Endothelial cell of hepatic sinusoid (primary cell): Measurements from ENCODE around the gene PDE4D.

Source experiments
- in situ Hi-C: cut with HindIII; loops from 2 replicates; pipeline ENCODE4 v1.10.0; 2017; ENCODE audit warnings: low sequenced_read_pairs

PDE4D gene

DNA sequence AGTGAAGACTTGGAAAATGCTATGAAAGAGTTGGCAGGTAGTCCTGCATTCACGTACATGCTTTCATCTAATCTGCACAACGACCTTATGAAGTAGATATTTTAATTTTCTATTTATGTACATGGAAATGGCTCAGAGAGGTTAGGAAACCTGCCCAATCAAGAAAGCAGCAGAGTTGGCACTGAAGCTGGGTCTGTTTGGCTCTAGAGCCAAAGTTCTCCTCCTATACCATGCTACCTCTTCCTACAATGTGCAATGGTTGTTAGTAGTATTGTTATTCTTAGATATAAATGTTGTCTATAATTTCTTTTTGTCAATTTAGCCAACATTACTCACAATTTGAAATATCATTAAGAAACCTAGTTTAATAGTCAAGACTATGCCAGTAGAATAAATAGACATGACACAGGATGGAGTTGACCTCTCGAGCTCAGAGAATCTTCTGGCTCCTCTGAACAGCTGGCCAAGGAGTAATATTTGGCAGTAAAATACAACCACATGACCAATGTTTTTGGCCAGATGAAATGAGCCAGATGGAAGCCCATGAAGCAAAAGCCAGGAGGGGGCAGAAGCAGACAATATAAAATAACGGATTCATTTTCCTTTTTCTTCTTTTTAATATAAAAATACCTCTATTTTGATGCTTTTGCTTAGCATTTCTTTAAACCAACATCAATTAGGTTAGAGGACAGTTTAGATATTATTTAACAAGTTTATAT, 542.3 kb downstream of the PDE4D start:
- in situ Hi-C loops, result no loop called here

DNA sequence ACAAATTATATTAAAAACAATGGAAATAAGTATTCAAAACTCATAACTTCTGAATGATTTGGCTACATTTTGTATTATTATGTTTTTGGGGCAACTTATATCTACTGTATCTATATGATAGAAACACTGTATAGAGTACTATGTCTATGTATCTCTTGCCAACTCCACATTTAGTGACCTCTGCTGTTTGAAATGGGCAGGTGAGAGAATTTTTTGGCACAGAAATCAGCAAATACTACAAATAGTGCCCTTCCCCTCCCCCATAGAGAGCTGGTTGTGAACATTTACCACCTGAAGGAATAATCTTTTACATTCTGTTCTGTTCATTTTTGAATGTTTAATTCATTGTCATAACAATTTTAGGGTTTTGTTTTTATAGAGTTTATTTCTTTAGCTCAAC, 545.3 kb downstream of the PDE4D start:
- in situ Hi-C loops, result no loop called here

DNA sequence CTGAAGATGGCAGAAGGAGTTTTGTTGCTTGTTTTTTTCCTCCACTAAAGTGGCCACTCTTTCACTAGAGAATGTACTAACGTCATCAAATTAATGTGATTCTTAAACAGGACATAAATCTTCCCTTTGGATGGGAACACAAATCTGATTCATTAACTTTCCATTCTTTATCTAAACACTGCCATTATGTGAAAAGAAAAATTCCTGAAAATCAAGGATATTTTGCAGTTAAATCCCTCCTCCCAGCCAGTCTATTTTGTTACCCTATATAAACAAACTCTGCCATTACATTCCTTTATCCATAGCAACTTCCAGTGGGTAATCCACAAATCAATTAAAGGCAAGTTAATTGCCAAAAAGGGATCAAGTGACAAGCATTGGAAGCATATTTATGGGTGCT, 546.5 kb downstream of the PDE4D start:
- in situ Hi-C loops, result no loop called here

DNA sequence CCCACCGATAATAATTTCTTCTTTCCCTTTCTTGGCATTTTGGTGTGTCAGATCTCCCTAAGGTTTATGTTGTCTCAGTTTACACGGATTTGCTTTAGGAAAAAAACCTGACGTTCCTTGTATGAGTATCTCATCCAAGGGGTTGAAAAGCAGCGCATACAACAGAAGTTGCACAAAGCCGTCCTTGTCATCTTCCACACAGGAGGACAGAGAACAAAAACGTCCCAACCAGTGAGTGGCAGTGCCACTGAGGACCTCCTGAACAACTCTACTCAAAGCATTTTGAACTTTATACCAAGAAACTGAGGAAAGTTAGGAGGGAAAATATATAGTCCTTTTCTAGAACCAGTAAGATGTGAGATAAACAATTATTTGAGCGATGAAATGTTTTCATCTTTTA, 547.0 kb downstream of the PDE4D start:
- in situ Hi-C loops, result no loop called here

DNA sequence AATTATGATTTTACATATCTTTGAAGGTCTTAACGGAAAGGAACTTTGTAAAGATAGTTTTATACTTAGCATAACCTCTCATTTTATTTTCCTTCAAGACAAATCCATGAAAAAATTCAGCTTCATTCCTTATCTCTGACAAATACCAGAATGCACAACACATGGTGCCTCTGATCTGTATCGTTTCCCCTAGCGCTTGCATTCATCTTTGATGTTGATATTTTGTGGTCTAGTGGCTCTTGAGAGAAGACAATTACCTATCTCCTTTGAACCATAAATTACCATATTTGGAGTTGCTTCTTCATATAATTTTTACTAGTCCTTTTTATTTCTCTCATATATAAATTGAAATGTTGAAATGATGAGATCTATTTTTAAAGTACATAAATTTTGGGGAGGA, 551.3 kb downstream of the PDE4D start:
- in situ Hi-C loops, result no loop called here

DNA sequence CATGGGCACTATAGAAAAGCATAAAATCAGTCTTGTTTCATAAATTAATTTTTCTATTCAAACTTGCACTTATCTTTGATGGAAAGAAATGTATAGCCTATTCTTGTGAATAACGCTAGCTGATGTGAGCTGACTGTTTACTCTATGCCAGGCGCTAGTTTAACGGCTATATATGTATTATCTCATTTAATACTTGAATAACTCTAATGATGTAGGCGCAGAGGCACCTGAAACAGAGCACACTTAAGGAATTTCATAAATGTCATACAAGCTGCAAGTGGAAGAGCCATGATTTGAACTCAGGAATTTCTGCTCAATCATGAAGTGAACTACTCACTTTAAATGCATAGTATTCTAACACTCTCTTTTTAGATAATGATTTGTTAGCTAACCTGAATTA, 551.8 kb downstream of the PDE4D start:
- in situ Hi-C loops, result no loop called here

DNA sequence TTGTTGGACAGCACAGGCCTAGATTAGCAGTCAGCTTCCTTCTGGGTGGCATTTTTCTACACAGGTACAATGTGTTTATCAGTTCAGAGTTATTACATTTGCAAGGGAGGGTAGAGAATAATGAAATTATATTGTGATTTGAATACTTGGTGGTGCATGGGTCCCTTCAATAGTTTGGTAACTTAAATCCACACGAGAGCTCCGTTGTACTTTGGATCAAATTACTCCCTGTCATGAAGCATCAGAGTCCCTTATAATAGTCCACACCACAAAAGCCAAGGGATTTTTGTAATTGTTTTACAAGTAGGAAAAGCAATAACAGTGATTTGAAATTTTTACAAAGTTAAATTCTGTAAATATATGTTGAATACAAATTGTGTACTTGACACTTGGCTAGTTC, 552.4 kb downstream of the PDE4D start:
- in situ Hi-C loops, result no loop called here

DNA sequence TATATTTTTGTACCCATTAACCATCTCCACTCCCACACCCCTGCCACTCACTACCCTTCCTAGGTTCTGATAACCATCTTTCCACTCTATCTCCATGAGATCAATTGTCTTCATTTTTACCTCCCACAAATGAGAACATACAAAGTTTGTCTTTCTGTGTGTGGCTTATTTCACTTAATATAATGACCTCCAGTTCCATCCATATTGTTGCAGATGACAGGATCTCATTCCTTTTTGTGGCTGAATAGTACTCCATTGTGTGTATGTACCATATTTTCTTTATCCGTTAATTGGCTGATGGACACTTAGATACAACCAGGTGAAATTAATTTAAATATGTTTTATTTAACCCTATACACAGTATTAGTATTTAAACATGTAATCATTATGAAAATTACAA, 552.9 kb downstream of the PDE4D start:
- in situ Hi-C loops, result no loop called here

DNA sequence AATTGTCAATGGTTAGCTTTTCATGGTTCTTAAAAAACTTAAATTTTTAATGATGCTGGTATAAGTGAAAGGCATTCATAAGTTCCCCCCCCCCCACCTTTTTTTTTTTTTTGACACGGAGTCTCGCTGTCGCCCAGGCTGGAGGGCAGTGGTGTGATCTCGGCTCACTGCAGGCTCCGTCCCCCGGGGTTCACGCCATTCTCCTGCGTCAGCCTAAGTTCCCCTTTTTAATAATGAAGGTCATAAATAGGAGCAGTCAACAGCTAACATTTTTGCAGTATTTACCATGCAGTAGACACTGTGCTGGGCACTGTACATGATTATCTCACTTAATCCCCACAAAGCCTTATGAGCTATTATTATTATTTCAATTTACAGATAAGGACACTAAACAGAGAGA, 556.3 kb downstream of the PDE4D start:
- in situ Hi-C loops, result no loop called here

DNA sequence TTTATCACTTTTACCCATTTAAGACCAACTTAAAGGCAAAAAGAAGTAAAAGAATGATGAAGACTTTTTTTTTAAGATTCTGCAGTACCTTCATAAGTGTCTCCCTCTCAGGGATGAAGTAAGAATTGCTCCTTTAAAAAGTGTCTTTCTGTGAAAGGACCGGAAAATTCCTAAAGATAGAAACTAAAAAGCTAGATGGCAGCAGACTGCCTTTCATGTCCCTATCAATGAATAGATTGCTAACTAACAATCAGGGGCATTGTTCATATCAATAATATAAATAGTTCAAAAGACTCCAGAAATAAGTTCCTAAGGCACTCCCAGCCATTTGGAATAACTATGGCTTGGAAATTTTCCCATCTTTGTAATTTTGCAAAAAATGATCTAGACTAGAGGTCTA, 558.0 kb downstream of the PDE4D start:
- in situ Hi-C loops, result no loop called here

DNA sequence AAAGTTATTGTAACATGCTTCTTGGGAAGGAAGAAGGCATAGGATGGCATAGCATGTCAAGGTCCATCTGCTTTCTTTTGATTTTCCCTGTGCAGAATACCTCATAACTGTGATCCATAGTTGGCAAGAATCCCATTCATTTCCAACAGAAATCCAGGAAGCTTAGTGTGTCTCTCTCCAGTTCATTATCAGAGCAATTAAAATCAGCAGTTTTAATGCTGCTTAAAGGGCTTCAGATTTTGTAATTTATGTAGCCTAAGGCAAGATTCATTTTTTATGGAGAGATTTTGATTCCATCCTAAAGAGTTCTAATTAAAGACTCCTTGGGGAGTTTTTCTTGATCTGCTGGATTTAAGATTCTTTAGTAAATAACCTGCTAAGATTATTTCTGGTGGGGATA, 560.1 kb downstream of the PDE4D start:
- in situ Hi-C loops, result loop anchor here (5.0 kb wide), 1 partner anchor 56 kb away; no protein-coding TSS in a partner anchor

DNA sequence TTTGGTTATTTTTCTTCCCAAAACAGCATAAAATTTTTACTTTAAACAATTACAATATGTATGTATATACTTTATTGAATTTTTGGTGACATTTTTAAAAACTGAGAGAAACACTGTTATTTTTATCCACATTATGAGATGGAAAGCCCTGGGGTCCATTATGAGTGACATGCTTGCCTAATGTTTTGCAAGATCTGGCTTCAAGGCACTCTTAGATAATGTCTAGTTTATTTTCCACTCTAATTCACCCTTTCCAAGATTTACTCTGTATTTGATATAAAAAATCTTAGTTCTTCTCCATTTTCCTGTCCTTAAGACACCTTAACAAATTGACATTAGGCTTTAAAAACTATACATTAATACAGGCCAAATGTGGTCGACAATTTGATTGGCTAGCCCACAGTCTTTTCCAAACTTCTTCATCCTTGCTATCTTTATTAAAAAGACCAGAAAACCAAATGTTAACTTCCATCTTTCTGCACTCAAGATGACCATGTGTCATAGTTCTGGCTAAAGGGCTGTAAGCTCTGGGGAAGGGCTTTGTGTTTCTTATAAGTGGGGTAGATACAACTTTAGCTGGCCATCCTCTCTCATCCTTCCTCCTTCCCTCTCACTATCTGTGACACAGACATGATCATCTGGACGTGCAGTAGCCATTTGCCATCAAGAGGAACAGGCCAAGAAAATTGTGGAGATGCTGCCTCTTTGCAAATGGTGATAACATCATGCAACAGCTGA, 561.1 kb downstream of the PDE4D start:
- in situ Hi-C loops, result loop anchor here (5.0 kb wide), 1 partner anchor 55 kb away; no protein-coding TSS in a partner anchor

GRCh38 chr5:59330680-59331079, 562.8 kb downstream of the PDE4D start:
- in situ Hi-C loops, result loop anchor here (5.0 kb wide), 1 partner anchor 53 kb away; no protein-coding TSS in a partner anchor

DNA sequence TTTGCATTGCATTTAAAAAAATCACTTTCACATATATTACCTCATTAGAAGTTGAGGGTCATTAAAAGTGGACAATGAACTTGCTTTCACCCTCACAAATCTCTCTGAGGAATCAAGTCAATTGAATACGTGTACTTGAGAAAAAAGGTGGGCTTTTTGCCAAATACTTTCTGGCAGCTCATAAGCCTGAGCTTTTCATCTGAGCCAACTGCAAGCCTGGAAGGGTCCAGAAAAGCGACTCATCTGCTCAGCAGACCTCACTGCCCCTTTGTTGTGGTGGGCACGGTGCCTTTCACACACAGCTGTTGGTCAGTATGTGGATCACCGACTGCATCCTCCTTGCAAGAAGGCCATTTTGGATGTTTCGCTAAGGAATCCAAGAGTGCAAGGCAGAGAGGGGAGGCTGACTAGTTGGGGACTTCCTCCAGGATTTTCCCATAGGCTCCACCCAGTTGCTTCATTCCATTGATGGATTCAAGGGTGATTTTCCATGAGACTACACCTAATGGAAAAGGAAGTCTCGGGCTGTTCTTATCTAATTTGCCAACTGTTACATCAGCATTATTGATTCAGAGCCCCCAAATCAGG, 564.7 kb downstream of the PDE4D start:
- in situ Hi-C loops, result no loop called here

GRCh38 chr5:59327191-59327980, 566.1 kb downstream of the PDE4D start:
- in situ Hi-C loops, result no loop called here

- in situ Hi-C loops, result no loop called here
These were observed 566.9 kb downstream of the PDE4D start for GRCh38 chr5:59326596-59326995.

- in situ Hi-C loops, result no loop called here
These were observed 568.5 kb downstream of the PDE4D start for GRCh38 chr5:59325070-59325469.

GRCh38 chr5:59322894-59323293, 570.6 kb downstream of the PDE4D start:
- in situ Hi-C loops, result no loop called here

DNA sequence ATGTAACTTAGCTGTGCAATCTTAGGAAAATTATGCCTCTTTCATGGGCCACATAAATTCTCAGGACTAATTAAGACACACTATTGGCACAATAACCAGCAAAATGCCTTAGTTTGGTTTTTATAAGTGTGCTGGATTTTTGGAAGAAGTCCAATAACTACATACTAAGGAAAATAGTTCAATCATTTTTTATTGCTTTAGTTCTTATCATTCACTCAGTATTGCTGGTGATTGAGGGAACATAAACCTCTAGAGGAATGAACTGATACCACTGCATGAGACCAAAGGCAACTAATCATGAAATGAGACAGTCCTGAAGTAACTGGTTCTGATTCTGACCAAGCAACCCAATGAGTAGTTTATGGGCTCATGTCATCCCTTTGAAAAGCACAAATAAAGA, 571.5 kb downstream of the PDE4D start:
- in situ Hi-C loops, result no loop called here

GRCh38 chr5:59321642-59322041, 571.9 kb downstream of the PDE4D start:
- in situ Hi-C loops, result no loop called here

DNA sequence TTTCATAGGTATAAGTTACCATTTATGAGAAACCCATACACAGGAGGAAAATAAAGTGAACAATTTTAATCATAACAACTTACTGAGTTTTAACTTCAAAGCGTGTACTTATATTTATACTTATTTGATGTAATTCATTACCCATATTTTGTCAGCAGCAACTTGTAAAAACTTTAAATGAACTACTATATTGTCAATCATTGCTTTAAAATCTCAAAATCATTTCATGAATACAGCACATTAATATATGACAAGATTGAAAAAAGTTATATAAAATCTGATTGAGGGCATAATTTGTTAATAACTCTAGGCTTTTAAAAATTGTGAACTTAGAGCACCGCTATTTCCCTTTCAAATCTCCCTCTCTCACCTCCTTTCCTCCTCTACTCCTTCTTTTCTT, 573.1 kb downstream of the PDE4D start:
- in situ Hi-C loops, result no loop called here
